HepG2 (cell line): ENCODE measurements around the gene FXN.

Experiments used
- MED1 ChIP-seq: sonication (generic); formaldehyde crosslinking; IDR thresholded peaks from 2 replicates; pipeline ENCODE4 v1.4.0; 2020; ENCODE audit warnings: missing genetic modification reagents
- PLSCR1 ChIP-seq: sonication (generic); formaldehyde crosslinking; IDR thresholded peaks from 2 replicates; pipeline ENCODE4 v1.5.0; 2020; ENCODE audit warnings: missing genetic modification reagents, mild to moderate bottlenecking, borderline replicate concordance
- ZNF512 ChIP-seq: sonication (generic); formaldehyde crosslinking; IDR thresholded peaks from 2 replicates; pipeline ENCODE4 v1.4.0; 2020; ENCODE audit warnings: mild to moderate bottlenecking, missing genetic modification reagents
- ZNF558 ChIP-seq: sonication (generic); formaldehyde crosslinking; IDR thresholded peaks from 2 replicates; pipeline ENCODE4 v1.9.0; 2022; ENCODE audit warnings: mild to moderate bottlenecking, missing genetic modification reagents, borderline replicate concordance

- TF ChIP-seq ZNF558 (no peak), MED1 (CRISPR knock-in tag) (no peak), PLSCR1 (CRISPR knock-in tag) (no peak), ZNF512 (CRISPR knock-in tag) (no peak)
Observed at GRCh38 chr9:69003051-69003450, 32.5 kb upstream of the FXN start.
